Measurements from ENCODE around the gene ATP6V1D. TPM values are rescaled to one million over a fixed set of nuclear protein-coding genes. Genes with fewer than 3 reads are reported as not detected.

Gene ATP6V1D
- total and polyA plus RNA-seq, 9 of the 15 experiments (the other 6 are each of a cell fraction or from before 2014, with no cell fraction given): 35.5 to 91.0 (median 50.0) TPM

GRCh38 chr14:67359775-67360469, at the start of gene ATP6V1D, which contains the start of gene EIF2S1 (continued):
- TF ChIP-seq KAT7 (CRISPR knock-in tag; IDR thresholded peaks at IDR 0.05; ENCODE audit: borderline replicate concordance): peak; percentile 24; the same call in 1 of the 2 replicates
- peak; percentile 96 for TF ChIP-seq DACH1 (IDR thresholded peaks at IDR 0.05; ENCODE audit: partially characterized antibody)
- peak; percentile 49 to 99 (median 88) for TF ChIP-seq CTCF (IDR thresholded peaks at IDR 0.05 in 2 of 3, conservative IDR thresholded peaks at IDR 0.05 in 1 of 3; ENCODE audit: insufficient read depth in 2 of 3, low read depth in 1 of 3, low read length in 3 of 3)
- TF ChIP-seq LEF1 (IDR thresholded peaks at IDR 0.05): peak; percentile 76; the same call in 1 of the 2 replicates
- TF ChIP-seq SOX6 (IDR thresholded peaks at IDR 0.05): peak; percentile 53; the same call in 1 of the 2 replicates
- no peak for TF ChIP-seq GTF2F1 (IDR thresholded peaks at IDR 0.05; ENCODE audit: low read depth, low read length)
- TF ChIP-seq BRCA1 (IDR thresholded peaks at IDR 0.05): no peak
- TF ChIP-seq BRCA1 (CRISPR knock-in tag; IDR thresholded peaks at IDR 0.05): no peak
- no peak for TF ChIP-seq TFE3 (CRISPR knock-in tag; IDR thresholded peaks at IDR 0.05)
- TF ChIP-seq, protein P1, sequence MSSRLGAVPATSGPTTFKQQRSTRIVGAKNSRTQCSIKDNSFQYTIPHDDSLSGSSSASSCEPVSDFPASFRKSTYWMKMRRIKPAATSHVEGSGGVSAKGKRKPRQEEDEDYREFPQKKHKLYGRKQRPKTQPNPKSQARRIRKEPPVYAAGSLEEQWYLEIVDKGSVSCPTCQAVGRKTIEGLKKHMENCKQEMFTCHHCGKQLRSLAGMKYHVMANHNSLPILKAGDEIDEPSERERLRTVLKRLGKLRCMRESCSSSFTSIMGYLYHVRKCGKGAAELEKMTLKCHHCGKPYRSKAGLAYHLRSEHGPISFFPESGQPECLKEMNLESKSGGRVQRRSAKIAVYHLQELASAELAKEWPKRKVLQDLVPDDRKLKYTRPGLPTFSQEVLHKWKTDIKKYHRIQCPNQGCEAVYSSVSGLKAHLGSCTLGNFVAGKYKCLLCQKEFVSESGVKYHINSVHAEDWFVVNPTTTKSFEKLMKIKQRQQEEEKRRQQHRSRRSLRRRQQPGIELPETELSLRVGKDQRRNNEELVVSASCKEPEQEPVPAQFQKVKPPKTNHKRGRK (tag; IDR thresholded peaks at IDR 0.05): no peak
- no peak for TF ChIP-seq ZNF311 (CRISPR knock-in tag; IDR thresholded peaks at IDR 0.05)
- no peak for TF ChIP-seq RFX7 (CRISPR knock-in tag; IDR thresholded peaks at IDR 0.05)
- TF ChIP-seq, protein P2, sequence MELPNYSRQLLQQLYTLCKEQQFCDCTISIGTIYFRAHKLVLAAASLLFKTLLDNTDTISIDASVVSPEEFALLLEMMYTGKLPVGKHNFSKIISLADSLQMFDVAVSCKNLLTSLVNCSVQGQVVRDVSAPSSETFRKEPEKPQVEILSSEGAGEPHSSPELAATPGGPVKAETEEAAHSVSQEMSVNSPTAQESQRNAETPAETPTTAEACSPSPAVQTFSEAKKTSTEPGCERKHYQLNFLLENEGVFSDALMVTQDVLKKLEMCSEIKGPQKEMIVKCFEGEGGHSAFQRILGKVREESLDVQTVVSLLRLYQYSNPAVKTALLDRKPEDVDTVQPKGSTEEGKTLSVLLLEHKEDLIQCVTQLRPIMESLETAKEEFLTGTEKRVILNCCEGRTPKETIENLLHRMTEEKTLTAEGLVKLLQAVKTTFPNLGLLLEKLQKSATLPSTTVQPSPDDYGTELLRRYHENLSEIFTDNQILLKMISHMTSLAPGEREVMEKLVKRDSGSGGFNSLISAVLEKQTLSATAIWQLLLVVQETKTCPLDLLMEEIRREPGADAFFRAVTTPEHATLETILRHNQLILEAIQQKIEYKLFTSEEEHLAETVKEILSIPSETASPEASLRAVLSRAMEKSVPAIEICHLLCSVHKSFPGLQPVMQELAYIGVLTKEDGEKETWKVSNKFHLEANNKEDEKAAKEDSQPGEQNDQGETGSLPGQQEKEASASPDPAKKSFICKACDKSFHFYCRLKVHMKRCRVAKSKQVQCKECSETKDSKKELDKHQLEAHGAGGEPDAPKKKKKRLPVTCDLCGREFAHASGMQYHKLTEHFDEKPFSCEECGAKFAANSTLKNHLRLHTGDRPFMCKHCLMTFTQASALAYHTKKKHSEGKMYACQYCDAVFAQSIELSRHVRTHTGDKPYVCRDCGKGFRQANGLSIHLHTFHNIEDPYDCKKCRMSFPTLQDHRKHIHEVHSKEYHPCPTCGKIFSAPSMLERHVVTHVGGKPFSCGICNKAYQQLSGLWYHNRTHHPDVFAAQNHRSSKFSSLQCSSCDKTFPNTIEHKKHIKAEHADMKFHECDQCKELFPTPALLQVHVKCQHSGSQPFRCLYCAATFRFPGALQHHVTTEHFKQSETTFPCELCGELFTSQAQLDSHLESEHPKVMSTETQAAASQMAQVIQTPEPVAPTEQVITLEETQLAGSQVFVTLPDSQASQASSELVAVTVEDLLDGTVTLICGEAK (IDR thresholded peaks at IDR 0.05): peak; percentile 96
- TF ChIP-seq, protein P2 (CRISPR knock-in tag; IDR thresholded peaks at IDR 0.05): no peak

Data from K562 (cell line).